AG04450 (cell line): ENCODE measurements around the gene TMCC2. TPM values are rescaled to one million over a fixed set of nuclear protein-coding genes. Genes with fewer than 3 reads are reported as not detected.

Source experiments
- CTCF ChIA-PET: fragments of 300-600, 350-600 bp; formaldehyde crosslinking; extraction: SDS; loops from one replicate; lab custom pipeline; 2022; ENCODE audit warnings: antibody characterized with exemption, inconsistent platforms; lab: Charles Lee
- POLR2A ChIA-PET: fragments of 350-600 bp; formaldehyde crosslinking; extraction: SDS; loops from one replicate; lab custom pipeline; 2021; ENCODE audit warnings: antibody characterized with exemption, inconsistent platforms; lab: Yijun Ruan, JAX
- DNase-seq: peaks from one replicate; pipeline ENCODE4 v3.0.0-alpha.2; 2011; ENCODE audit warnings: low read depth, low spot score
- H3K27ac ChIP-seq: one replicate; pipeline ENCODE4 v1.5.1; 2012; ENCODE audit warnings: low read depth, low read length, control low read depth
- H3K27me3 ChIP-seq: one replicate; pipeline ENCODE4 v1.6.0; 2012; ENCODE audit warnings: low read length; ENCODE audit not compliant: control insufficient read depth, insufficient read depth
- H3K4me3 ChIP-seq: 2 replicates; pipeline ENCODE4 v1.5.1; 2011; ENCODE audit warnings: mild to moderate bottlenecking, low read depth, low read length, control low read depth
- H3K9me3 ChIP-seq: 2 replicates; pipeline ENCODE4 v1.5.1; 2012; ENCODE audit warnings: low read length; ENCODE audit not compliant: control insufficient read depth, insufficient read depth
- polyA plus RNA-seq: library from polyadenylated mRNA; depleted of rRNA; stranded (reverse); fragments of >200 nt; gene quantifications from 2 replicates; pipeline ENCODE4 v1.2.3, GENCODE V29; 2011
- TF ChIP-seq, protein P1 (sequence below): IDR thresholded peaks from 2 replicates; pipeline ENCODE4 v1.5.1; 2011; ENCODE audit warnings: low read depth, low read length, control low read depth, inconsistent platforms

Gene TMCC2
- polyA plus RNA-seq, 1 experiment: 2.3 TPM

DNA sequence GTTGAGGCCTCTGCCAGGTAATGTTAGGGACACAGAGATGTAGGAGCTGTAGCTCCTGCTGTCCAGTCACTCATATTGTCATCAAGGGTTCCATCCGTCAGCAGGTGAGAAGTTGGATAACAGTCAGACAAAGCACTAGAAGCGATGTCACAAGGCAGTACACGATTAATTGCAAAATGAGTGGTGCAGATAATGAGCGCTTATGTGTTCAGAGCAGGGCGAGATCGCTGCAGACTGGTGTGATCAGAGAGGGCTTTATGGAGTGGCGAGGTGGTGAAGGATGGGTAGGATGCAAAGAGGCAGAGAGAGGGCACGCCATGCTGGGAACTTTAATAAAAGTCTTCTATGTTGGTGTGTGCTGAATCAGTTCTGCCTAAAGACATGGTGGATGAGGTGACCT is 8.8 kb downstream of the TMCC2 start:
- TF ChIP-seq, protein P1, sequence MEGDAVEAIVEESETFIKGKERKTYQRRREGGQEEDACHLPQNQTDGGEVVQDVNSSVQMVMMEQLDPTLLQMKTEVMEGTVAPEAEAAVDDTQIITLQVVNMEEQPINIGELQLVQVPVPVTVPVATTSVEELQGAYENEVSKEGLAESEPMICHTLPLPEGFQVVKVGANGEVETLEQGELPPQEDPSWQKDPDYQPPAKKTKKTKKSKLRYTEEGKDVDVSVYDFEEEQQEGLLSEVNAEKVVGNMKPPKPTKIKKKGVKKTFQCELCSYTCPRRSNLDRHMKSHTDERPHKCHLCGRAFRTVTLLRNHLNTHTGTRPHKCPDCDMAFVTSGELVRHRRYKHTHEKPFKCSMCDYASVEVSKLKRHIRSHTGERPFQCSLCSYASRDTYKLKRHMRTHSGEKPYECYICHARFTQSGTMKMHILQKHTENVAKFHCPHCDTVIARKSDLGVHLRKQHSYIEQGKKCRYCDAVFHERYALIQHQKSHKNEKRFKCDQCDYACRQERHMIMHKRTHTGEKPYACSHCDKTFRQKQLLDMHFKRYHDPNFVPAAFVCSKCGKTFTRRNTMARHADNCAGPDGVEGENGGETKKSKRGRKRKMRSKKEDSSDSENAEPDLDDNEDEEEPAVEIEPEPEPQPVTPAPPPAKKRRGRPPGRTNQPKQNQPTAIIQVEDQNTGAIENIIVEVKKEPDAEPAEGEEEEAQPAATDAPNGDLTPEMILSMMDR: no peak
- POLR2A ChIA-PET: no interaction called here
- no peaks in the 10 kb centered on the region for H3K27me3 ChIP-seq
- CTCF ChIA-PET: interaction anchor here (1.1 kb wide), 1 partner anchor 37 kb away, joined by 3 read pairs; no protein-coding TSS in a partner anchor
- no peak overlapping the region for H3K4me3 ChIP-seq
- no peak overlapping the region for H3K27ac ChIP-seq
- H3K9me3 ChIP-seq: no peaks in the 10 kb centered on the region; the same call in 1 of the 2 replicates
- DNase-seq: no peak

DNA sequence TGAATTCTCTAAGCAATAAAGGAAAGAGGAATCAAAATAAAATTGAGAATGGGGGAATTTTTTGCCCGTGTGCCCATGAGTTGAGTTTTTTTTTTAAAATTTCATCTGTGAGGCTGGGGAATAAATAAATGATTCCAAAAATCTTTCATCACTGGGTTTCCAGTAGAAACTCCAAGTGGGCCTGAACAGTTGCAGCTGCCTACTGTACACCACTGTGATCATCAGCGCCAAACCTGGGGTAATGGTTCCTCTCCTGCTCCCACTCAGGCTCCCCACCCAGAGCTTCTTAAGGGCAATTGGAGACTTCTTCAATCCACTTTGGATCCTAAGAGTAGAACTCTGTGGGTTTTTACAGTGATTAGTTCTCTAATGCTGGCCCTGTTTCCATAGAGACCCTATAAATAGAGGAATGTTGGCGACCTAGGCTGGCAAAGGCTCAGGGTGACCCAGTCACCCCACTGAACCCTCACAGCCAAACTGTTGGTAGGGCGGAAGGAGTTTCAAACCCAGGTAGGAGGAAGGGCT is 9.3 kb downstream of the TMCC2 start:
- H3K9me3 ChIP-seq: no peaks in the 10 kb centered on the region; the same call in 1 of the 2 replicates
- CTCF ChIA-PET: no interaction called here
- no peak for DNase-seq

DNA sequence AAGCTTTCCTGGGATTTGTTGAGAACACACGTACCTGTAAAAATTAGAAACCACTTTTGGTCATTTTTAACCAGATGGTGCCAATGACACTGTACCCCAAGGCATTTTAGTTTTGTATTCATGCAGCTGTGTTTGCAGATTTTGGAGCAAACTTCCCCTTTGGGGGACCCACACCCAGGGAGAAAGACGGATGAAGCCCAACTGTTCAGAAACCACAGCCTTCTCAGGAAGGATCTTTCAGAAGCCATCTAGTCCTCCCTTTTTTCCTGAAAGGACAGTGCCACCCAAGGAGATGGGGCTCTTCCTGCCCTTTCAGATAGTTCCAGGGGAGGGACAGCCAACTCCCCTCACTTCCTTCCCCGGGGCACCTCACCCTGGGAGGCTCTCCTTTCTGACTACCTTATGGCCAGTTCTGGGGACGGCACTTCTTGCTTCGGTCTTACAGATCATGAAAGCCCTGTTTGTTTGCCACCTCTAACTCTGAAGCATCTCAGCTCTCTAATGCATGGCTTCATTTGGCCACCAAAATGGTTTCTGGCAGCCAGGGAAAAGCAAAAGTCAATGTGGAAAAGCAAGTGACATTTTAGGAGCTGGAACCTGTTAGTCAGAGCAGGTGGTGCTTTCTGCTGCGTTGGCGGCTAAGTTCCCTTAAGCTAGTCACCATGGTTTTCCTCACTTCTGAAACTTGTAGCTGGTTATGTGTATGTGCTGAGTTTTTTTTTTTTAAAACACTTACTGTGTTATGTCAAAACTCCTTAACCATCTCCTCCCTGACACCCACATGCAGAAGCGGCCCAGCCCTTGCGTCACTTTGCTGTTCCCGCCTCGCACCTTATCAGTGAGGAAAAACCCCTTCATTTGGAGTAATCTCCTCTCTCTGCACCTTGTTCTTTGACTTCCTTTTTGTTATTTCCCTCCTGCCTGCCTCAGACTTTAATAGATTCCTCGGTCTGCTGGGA is 10.1 kb downstream of the TMCC2 start:
- no peak overlapping the region for H3K27ac ChIP-seq
- H3K4me3 ChIP-seq: no peak overlapping the region
- H3K27me3 ChIP-seq: no peaks in the 10 kb centered on the region
- DNase-seq: no peak
- TF ChIP-seq, protein P1: no peak
- POLR2A ChIA-PET: no interaction called here
- CTCF ChIA-PET: interaction anchor here (1.3 kb wide), 1 partner anchor 8 kb away, joined by 4 read pairs; no protein-coding TSS in a partner anchor
- no peaks in the 10 kb centered on the region; the same call in 1 of the 2 replicates for H3K9me3 ChIP-seq

More for the DNA sequence above, 9.3 kb downstream of the TMCC2 start:
- H3K4me3 ChIP-seq: no peak overlapping the region
- TF ChIP-seq, protein P1: no peak
- POLR2A ChIA-PET: no interaction called here
- no peaks in the 10 kb centered on the region for H3K27me3 ChIP-seq
- no peak overlapping the region for H3K27ac ChIP-seq

DNA sequence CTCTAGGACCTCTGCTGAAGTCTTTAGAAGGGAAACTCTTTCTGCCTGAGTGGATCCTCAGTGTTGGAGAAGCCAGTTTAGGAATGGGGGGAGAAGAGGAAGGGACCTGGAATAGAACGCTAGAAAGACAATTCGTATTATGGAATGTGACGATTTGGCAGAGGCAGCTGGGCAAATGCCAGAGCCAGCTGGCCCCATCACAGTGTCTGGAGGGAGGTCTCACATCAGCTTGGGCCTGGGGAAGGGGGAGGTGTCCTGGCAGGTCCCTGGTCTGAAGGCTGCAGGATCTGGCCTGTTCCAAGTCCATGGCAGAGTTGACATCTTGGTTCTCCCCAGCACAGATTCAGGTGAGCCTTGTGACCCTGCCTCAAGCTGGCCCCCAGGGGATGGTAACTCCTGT is 11.3 kb downstream of the TMCC2 start:
- no peak for DNase-seq
- CTCF ChIA-PET: interaction anchor here (1.6 kb wide), 1 partner anchor 17 kb away, joined by 9 read pairs; no protein-coding TSS in a partner anchor
- H3K4me3 ChIP-seq: no peak overlapping the region
- H3K9me3 ChIP-seq: no peaks in the 10 kb centered on the region; the same call in 1 of the 2 replicates
- POLR2A ChIA-PET: interaction anchor here (1.2 kb wide), 1 partner anchor 63 kb away, joined by 4 read pairs; no protein-coding TSS in a partner anchor
- H3K27me3 ChIP-seq: no peaks in the 10 kb centered on the region
- H3K27ac ChIP-seq: no peak overlapping the region
- TF ChIP-seq, protein P1: no peak
